Panc1 (cell line): Measurements from ENCODE around the gene NUMB.

Experiments
- POLR2AphosphoS5 ChIP-seq: IDR thresholded peaks from 2 replicates; pipeline ENCODE4 v1.6.1; 2012; ENCODE audit warnings: mild to moderate bottlenecking, low read depth, low read length, moderate library complexity
- SIN3A ChIP-seq: IDR thresholded peaks from 2 replicates; pipeline ENCODE4 v1.6.1; 2012; ENCODE audit warnings: low read depth, mild to moderate bottlenecking, low read length, moderate library complexity, borderline replicate concordance; ENCODE audit not compliant: insufficient read depth
- TCF7L2 ChIP-seq: IDR thresholded peaks from 2 replicates; pipeline ENCODE4 v1.6.1; 2011; ENCODE audit warnings: mild to moderate bottlenecking, low read depth, low read length, inconsistent platforms
- TF ChIP-seq, protein P1 (sequence below): fragments of 450-650 bp; IDR thresholded peaks from 2 replicates; pipeline ENCODE4 v1.5.1; 2017; ENCODE audit warnings: mild to moderate bottlenecking
- TF ChIP-seq, protein P2 (sequence below), 2 experiments: IDR thresholded peaks; 2 replicates each; pipeline ENCODE4 v1.6.1; 2011 to 2012; ENCODE audit warnings: low read depth in 2 of 2, control low read depth in 1 of 2, low read length in 1 of 2, mild to moderate bottlenecking in 1 of 2, moderate library complexity in 1 of 2; ENCODE audit not compliant: insufficient read depth in 1 of 2

DNA sequence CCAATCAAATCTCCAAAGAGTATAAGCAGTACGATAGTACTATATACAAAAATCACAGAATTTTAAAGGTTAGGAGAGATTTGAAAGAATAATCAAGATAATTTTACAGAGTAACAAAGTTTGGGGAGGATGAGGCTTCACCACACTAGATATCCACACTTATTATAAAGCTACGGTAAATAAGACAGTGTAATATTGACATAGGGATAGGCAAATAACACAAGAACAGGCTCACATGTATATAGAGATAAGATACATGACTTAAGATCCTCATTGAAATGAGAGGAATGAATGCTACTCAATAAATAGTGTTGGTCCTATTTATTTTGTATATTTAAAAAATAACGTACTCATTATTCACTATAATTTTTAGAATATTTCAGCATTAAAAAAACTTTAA lies 26.2 kb downstream of the NUMB start:
- TF ChIP-seq, protein P1, sequence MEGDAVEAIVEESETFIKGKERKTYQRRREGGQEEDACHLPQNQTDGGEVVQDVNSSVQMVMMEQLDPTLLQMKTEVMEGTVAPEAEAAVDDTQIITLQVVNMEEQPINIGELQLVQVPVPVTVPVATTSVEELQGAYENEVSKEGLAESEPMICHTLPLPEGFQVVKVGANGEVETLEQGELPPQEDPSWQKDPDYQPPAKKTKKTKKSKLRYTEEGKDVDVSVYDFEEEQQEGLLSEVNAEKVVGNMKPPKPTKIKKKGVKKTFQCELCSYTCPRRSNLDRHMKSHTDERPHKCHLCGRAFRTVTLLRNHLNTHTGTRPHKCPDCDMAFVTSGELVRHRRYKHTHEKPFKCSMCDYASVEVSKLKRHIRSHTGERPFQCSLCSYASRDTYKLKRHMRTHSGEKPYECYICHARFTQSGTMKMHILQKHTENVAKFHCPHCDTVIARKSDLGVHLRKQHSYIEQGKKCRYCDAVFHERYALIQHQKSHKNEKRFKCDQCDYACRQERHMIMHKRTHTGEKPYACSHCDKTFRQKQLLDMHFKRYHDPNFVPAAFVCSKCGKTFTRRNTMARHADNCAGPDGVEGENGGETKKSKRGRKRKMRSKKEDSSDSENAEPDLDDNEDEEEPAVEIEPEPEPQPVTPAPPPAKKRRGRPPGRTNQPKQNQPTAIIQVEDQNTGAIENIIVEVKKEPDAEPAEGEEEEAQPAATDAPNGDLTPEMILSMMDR = no peak
- TF ChIP-seq POLR2AphosphoS5 = no peak
- TF ChIP-seq, protein P2, sequence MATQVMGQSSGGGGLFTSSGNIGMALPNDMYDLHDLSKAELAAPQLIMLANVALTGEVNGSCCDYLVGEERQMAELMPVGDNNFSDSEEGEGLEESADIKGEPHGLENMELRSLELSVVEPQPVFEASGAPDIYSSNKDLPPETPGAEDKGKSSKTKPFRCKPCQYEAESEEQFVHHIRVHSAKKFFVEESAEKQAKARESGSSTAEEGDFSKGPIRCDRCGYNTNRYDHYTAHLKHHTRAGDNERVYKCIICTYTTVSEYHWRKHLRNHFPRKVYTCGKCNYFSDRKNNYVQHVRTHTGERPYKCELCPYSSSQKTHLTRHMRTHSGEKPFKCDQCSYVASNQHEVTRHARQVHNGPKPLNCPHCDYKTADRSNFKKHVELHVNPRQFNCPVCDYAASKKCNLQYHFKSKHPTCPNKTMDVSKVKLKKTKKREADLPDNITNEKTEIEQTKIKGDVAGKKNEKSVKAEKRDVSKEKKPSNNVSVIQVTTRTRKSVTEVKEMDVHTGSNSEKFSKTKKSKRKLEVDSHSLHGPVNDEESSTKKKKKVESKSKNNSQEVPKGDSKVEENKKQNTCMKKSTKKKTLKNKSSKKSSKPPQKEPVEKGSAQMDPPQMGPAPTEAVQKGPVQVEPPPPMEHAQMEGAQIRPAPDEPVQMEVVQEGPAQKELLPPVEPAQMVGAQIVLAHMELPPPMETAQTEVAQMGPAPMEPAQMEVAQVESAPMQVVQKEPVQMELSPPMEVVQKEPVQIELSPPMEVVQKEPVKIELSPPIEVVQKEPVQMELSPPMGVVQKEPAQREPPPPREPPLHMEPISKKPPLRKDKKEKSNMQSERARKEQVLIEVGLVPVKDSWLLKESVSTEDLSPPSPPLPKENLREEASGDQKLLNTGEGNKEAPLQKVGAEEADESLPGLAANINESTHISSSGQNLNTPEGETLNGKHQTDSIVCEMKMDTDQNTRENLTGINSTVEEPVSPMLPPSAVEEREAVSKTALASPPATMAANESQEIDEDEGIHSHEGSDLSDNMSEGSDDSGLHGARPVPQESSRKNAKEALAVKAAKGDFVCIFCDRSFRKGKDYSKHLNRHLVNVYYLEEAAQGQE (IDR thresholded peaks at IDR 0.05; ENCODE audit: insufficient read depth in 1 of 2, low read depth in 2 of 2, low read length in 1 of 2) = no peak
- no peak for TF ChIP-seq TCF7L2
- no peak for TF ChIP-seq SIN3A
